SK-N-SH treated with all-trans-retinoic acid at 6 μM for 48 hours (cell line): ENCODE data around the gene CDK5RAP2.

Experiments used
- ARNTL ChIP-seq: fragments of 450-650 bp; formaldehyde crosslinking; IDR thresholded peaks from 2 replicates; pipeline ENCODE4 v1.5.0; 2020; ENCODE audit warnings: low read depth, mild to moderate bottlenecking, moderate library complexity, borderline replicate concordance
- BACH2 ChIP-seq: fragments of 250-450 bp; sonication (Bioruptor Pico); IDR thresholded peaks from 2 replicates; pipeline ENCODE4 v1.9.0; 2021; ENCODE audit warnings: mild to moderate bottlenecking, borderline replicate concordance
- CSDC2 ChIP-seq: fragments of 250-450 bp; sonication (Bioruptor Pico); IDR thresholded peaks from 2 replicates; pipeline ENCODE4 v1.5.0; 2020; ENCODE audit warnings: mild to moderate bottlenecking, moderate library complexity
- ISL1 ChIP-seq: fragments of 250-450 bp; sonication (Bioruptor Pico); IDR thresholded peaks from 2 replicates; pipeline ENCODE4 v2.1.2; 2022; ENCODE audit warnings: mild to moderate bottlenecking, moderate library complexity
- TOX ChIP-seq: fragments of 250-450 bp; sonication (Bioruptor Pico); IDR thresholded peaks from 2 replicates; pipeline ENCODE4 v1.8.0; 2021; ENCODE audit warnings: mild to moderate bottlenecking, moderate library complexity, borderline replicate concordance
- ZFP3 ChIP-seq: fragments of 250-450 bp; sonication (Bioruptor Pico); IDR thresholded peaks from 2 replicates; pipeline ENCODE4 v1.5.0; 2020; ENCODE audit warnings: mild to moderate bottlenecking, moderate library complexity

DNA sequence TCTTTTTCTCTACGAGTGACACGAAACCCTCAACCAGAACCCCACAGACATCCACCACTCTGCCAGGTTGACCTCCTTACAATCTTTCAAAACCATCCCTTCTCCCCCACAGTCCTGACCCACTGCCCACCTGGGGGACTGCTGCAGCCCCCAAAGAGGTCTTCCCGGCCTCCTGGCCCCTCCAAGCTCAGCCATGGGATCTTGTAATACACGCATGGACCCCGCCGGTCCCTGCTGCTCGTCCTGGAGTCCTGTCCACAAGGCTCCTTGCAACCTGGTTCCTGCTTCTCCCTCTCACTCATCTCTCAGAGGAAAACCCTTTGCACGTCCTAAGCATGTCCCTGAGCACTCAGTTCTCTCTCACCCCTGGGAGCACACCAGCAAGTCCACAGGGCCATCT, 187.3 kb downstream of the CDK5RAP2 start:
- TF ChIP-seq CSDC2 (CRISPR knock-in tag) = no peak
- TF ChIP-seq ARNTL = no peak
- no peak for TF ChIP-seq ZFP3
- no peak for TF ChIP-seq BACH2 (CRISPR knock-in tag)
- no peak for TF ChIP-seq TOX (CRISPR knock-in tag)
- TF ChIP-seq ISL1 = no peak
